Measurements from ENCODE around the gene JARID2. TPM values are rescaled to one million over a fixed set of nuclear protein-coding genes. Genes with fewer than 3 reads are reported as not detected.

Gene JARID2
- total RNA-seq, 1 donor, result 9.1 TPM

- no peak overlapping the region for H3K4me3 ChIP-seq (ENCODE audit: low read depth, low read length)
- TF ChIP-seq CTCF (IDR thresholded peaks at IDR 0.05; ENCODE audit: insufficient read depth, low read depth, low read length), result no peak
- no peak for DNase-seq (ENCODE audit: low read depth)
Observed at GRCh38 chr6:15375018-15375417, 129.1 kb downstream of the JARID2 start.

- H3K4me3 ChIP-seq (ENCODE audit: low read depth, low read length), result no peak overlapping the region
- TF ChIP-seq CTCF (IDR thresholded peaks at IDR 0.05; ENCODE audit: insufficient read depth, low read depth, low read length), result no peak
- no peak for DNase-seq (ENCODE audit: low read depth)
Observed at GRCh38 chr6:15375638-15376290, 129.9 kb downstream of the JARID2 start.

- no peak for DNase-seq (ENCODE audit: low read depth)
- H3K4me3 ChIP-seq (ENCODE audit: low read depth, low read length), result no peak overlapping the region
- TF ChIP-seq CTCF (IDR thresholded peaks at IDR 0.05; ENCODE audit: insufficient read depth, low read depth, low read length), result no peak
Observed at GRCh38 chr6:15376900-15377487, 131.1 kb downstream of the JARID2 start.

- no peak overlapping the region for H3K4me3 ChIP-seq (ENCODE audit: low read depth, low read length)
- DNase-seq (ENCODE audit: low read depth), result no peak
- no peak for TF ChIP-seq CTCF (IDR thresholded peaks at IDR 0.05; ENCODE audit: insufficient read depth, low read depth, low read length)
Observed at GRCh38 chr6:15378272-15378671, 132.4 kb downstream of the JARID2 start.

GRCh38 chr6:15378866-15379265, 133.0 kb downstream of the JARID2 start:
- no peak for TF ChIP-seq CTCF (IDR thresholded peaks at IDR 0.05; ENCODE audit: insufficient read depth, low read depth, low read length)
- no peak overlapping the region for H3K4me3 ChIP-seq (ENCODE audit: low read depth, low read length)
- DNase-seq (ENCODE audit: low read depth), result no peak

- no peak for TF ChIP-seq CTCF (IDR thresholded peaks at IDR 0.05; ENCODE audit: insufficient read depth, low read depth, low read length)
Observed at GRCh38 chr6:15380351-15380750, 134.5 kb downstream of the JARID2 start.

GRCh38 chr6:15382089-15382488, 136.2 kb downstream of the JARID2 start:
- no peak for DNase-seq (ENCODE audit: low read depth)
- no peak for TF ChIP-seq CTCF (IDR thresholded peaks at IDR 0.05; ENCODE audit: insufficient read depth, low read depth, low read length)
- no peak overlapping the region for H3K4me3 ChIP-seq (ENCODE audit: low read depth, low read length)

More at GRCh38 chr6:15380351-15380750, 134.5 kb downstream of the JARID2 start:
- no peak overlapping the region for H3K4me3 ChIP-seq (ENCODE audit: low read depth, low read length)
- no peak for DNase-seq (ENCODE audit: low read depth)
